Measurements from ENCODE around the gene SLAIN1. TPM values are rescaled to one million over a fixed set of nuclear protein-coding genes. Genes with fewer than 3 reads are reported as not detected.

Gene SLAIN1
- total RNA-seq, 1 donor from 2014 or later: 3.4 TPM

DNA sequence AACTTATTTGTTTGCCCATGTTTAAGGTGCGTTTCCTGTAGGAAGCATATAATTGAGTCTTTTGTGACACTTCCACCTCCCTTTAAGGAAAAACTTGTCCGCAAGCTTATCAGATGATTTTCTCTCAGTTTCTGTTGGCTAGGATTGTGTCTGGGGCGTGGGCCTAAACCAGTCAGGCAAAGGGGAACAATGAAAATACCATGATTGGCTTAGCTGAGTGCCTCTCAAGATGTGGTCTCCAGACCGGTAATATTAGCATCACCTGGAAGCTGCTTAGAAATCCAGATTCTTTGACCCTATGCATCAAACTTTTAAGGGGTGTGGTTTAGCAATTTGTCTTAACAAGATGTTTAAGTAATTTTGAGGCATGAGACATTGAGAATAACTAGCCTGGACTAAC lies 20.0 kb downstream of the SLAIN1 start:
- Histone ChIP-seq H4K20me1 (ENCODE audit: insufficient read depth, low read length) (no peaks in the 10 kb centered on the region), H3K27me3 (ENCODE audit: insufficient read depth, low read length) (no peaks in the 10 kb centered on the region), H2AFZ (ENCODE audit: low read depth, low read length) (no peak overlapping the region), H3K36me3 (ENCODE audit: insufficient read depth, low read length) (no peaks in the 10 kb centered on the region), H3K9ac (ENCODE audit: low read length) (no peak overlapping the region), H3K9me3 (ENCODE audit: insufficient read depth, low read depth, low read length) (no peaks in the 10 kb centered on the region), H3K79me2 (ENCODE audit: insufficient read depth, low read length) (no peaks in the 10 kb centered on the region), H3K4me2 (ENCODE audit: low read length) (no peak overlapping the region), H3K4me1 (ENCODE audit: insufficient read depth, low read length) (no peaks in the 10 kb centered on the region), H3K4me3 (ENCODE audit: insufficient read depth, low read depth, low read length) (no peak overlapping the region), H3K27ac (ENCODE audit: low read depth, low read length) (no peak overlapping the region)
- FAIRE-seq: no peak
- TF ChIP-seq EZH2 (IDR thresholded peaks at IDR 0.05; ENCODE audit: insufficient read depth, low read length): no peak
- TF ChIP-seq, protein P1, sequence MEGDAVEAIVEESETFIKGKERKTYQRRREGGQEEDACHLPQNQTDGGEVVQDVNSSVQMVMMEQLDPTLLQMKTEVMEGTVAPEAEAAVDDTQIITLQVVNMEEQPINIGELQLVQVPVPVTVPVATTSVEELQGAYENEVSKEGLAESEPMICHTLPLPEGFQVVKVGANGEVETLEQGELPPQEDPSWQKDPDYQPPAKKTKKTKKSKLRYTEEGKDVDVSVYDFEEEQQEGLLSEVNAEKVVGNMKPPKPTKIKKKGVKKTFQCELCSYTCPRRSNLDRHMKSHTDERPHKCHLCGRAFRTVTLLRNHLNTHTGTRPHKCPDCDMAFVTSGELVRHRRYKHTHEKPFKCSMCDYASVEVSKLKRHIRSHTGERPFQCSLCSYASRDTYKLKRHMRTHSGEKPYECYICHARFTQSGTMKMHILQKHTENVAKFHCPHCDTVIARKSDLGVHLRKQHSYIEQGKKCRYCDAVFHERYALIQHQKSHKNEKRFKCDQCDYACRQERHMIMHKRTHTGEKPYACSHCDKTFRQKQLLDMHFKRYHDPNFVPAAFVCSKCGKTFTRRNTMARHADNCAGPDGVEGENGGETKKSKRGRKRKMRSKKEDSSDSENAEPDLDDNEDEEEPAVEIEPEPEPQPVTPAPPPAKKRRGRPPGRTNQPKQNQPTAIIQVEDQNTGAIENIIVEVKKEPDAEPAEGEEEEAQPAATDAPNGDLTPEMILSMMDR (IDR thresholded peaks at IDR 0.05; ENCODE audit: insufficient read depth, low read depth, low read length): no peak
- no peaks in the 10 kb centered on the region for H3K36me3 Mint-ChIP-seq (ENCODE audit: low read depth, unreplicated experiment)
- H3K4me3 Mint-ChIP-seq (ENCODE audit: unreplicated experiment): no peak overlapping the region
- H3K27me3 Mint-ChIP-seq (ENCODE audit: low read depth, unreplicated experiment): no peaks in the 10 kb centered on the region
- H3K4me1 Mint-ChIP-seq (ENCODE audit: low read depth, unreplicated experiment): no peaks in the 10 kb centered on the region
- peaks cover 2% of the 10 kb centered on the region for H3K9me3 Mint-ChIP-seq (ENCODE audit: unreplicated experiment)
- no peak overlapping the region for H3K27ac Mint-ChIP-seq (ENCODE audit: unreplicated experiment)
- no peak for DNase-seq (ENCODE audit: low read depth)

DNA sequence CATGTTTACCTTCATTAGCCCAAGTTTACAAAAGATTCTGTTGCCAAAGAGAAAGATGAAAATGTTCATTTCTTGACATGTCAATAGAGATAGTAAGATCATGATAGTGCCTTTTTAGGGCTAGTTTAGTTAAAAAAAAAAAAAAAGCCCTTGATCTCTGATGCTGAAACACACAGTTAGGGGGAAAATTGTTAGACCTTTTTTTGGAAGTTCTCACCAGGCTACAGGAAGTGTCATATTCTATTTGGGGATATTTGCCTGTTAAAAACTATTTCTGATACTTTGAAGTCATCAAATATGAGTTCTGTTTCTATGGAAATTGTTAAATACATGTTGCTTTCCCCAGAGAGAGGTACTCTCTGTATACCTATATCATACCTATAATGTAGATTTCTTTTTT lies 21.6 kb downstream of the SLAIN1 start:
- Mint-ChIP-seq H3K27ac (ENCODE audit: unreplicated experiment) (no peak overlapping the region), H3K4me1 (ENCODE audit: low read depth, unreplicated experiment) (no peaks in the 10 kb centered on the region), H3K4me3 (ENCODE audit: unreplicated experiment) (no peak overlapping the region), H3K27me3 (ENCODE audit: low read depth, unreplicated experiment) (no peaks in the 10 kb centered on the region), H3K36me3 (ENCODE audit: low read depth, unreplicated experiment) (no peaks in the 10 kb centered on the region), H3K9me3 (ENCODE audit: unreplicated experiment) (no peaks in the 10 kb centered on the region)
- Histone ChIP-seq H3K9ac (ENCODE audit: low read length) (no peak overlapping the region), H4K20me1 (ENCODE audit: insufficient read depth, low read length) (no peaks in the 10 kb centered on the region), H3K4me2 (ENCODE audit: low read length) (no peak overlapping the region), H3K4me1 (ENCODE audit: insufficient read depth, low read length) (no peaks in the 10 kb centered on the region), H3K4me3 (ENCODE audit: insufficient read depth, low read depth, low read length) (no peak overlapping the region), H2AFZ (ENCODE audit: low read depth, low read length) (no peak overlapping the region), H3K27ac (ENCODE audit: low read depth, low read length) (no peak overlapping the region), H3K9me3 (ENCODE audit: insufficient read depth, low read depth, low read length) (no peaks in the 10 kb centered on the region), H3K79me2 (ENCODE audit: insufficient read depth, low read length) (no peaks in the 10 kb centered on the region), H3K27me3 (ENCODE audit: insufficient read depth, low read length) (no peaks in the 10 kb centered on the region), H3K36me3 (ENCODE audit: insufficient read depth, low read length) (no peaks in the 10 kb centered on the region)
- TF ChIP-seq EZH2 (IDR thresholded peaks at IDR 0.05; ENCODE audit: insufficient read depth, low read length): no peak
- TF ChIP-seq, protein P1 (IDR thresholded peaks at IDR 0.05; ENCODE audit: insufficient read depth, low read depth, low read length): no peak
- FAIRE-seq (no peak), DNase-seq (ENCODE audit: low read depth) (no peak)

DNA sequence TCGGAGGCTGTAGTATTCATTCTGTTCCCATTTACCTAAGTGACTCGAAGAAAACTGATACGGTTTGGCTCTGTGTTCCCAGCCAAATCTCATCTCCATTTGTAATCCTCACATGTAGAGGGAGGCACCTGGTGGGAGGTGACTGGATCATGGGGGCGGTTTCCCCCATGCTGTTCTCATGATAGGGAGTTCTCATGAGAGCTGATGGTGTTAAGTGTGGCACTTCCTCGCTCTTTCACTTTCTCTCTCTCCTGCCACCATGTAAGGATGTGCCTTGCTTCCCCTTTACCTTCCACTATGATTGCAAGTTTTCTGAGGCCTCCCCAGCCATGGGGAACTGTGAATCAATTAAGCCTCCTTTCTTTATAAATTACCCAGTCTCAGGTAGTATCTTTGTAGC lies 23.5 kb downstream of the SLAIN1 start:
- Mint-ChIP-seq H3K9me3 (ENCODE audit: unreplicated experiment) (no peaks in the 10 kb centered on the region), H3K27ac (ENCODE audit: unreplicated experiment) (no peak overlapping the region), H3K4me3 (ENCODE audit: unreplicated experiment) (no peak overlapping the region), H3K36me3 (ENCODE audit: low read depth, unreplicated experiment) (no peaks in the 10 kb centered on the region), H3K4me1 (ENCODE audit: low read depth, unreplicated experiment) (no peaks in the 10 kb centered on the region), H3K27me3 (ENCODE audit: low read depth, unreplicated experiment) (no peaks in the 10 kb centered on the region)
- H3K4me1 ChIP-seq (ENCODE audit: insufficient read depth, low read length): no peaks in the 10 kb centered on the region
- H3K4me2 ChIP-seq (ENCODE audit: low read length): no peak overlapping the region
- H3K27ac ChIP-seq (ENCODE audit: low read depth, low read length): no peak overlapping the region
- no peak for FAIRE-seq
- no peaks in the 10 kb centered on the region for H3K36me3 ChIP-seq (ENCODE audit: insufficient read depth, low read length)
- no peak overlapping the region for H2AFZ ChIP-seq (ENCODE audit: low read depth, low read length)
- no peak for DNase-seq (ENCODE audit: low read depth)
- H3K4me3 ChIP-seq (ENCODE audit: insufficient read depth, low read depth, low read length): no peak overlapping the region
- H3K27me3 ChIP-seq (ENCODE audit: insufficient read depth, low read length): no peaks in the 10 kb centered on the region
- no peak overlapping the region for H3K9ac ChIP-seq (ENCODE audit: low read length)
- H3K9me3 ChIP-seq (ENCODE audit: insufficient read depth, low read depth, low read length): no peaks in the 10 kb centered on the region
- no peak for TF ChIP-seq EZH2 (IDR thresholded peaks at IDR 0.05; ENCODE audit: insufficient read depth, low read length)
- TF ChIP-seq, protein P1 (IDR thresholded peaks at IDR 0.05; ENCODE audit: insufficient read depth, low read depth, low read length): no peak
- no peaks in the 10 kb centered on the region for H4K20me1 ChIP-seq (ENCODE audit: insufficient read depth, low read length)
- H3K79me2 ChIP-seq (ENCODE audit: insufficient read depth, low read length): no peaks in the 10 kb centered on the region
